ENCODE results near the gene RAD51. TPM values are rescaled to one million over a fixed set of nuclear protein-coding genes. Genes with fewer than 3 reads are reported as not detected.

Gene RAD51
- total and polyA plus RNA-seq, 2 of the 8 experiments (the other 6 are each of a cell fraction or from before 2014, with no cell fraction given) = 32.2 to 42.4 TPM

DNA sequence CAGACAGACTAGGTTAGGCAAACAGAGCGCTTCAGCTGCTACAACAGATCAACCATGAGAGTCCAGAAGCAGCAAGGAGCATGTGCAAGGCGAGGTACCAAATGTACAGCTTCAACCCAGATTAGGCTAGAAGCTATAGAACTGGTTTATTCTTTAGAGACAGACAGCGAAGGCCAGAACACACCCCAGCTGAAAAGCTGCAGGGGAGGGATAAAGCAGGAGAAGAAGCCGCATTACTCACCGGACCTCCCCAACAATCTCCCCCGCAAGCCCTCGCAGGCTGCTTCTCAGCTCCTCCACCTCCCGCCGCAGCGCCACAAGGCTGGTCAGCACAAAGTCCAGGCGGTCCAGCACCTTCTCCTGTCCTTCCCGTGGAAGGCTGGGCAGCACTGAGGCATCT is 56.8 kb downstream of the RAD51 start:
- no peak overlapping the region for H3K56ac ChIP-seq (replicated peaks; ENCODE audit: insufficient read length, low read depth, low read length)
- peak overlapping the region; percentile 29; the same call in 1 of the 2 replicates for H4K8ac ChIP-seq (ENCODE audit: extremely low read depth, insufficient read depth, low read length)
- H3K23me2 ChIP-seq (ENCODE audit: low read depth, low read length) = peaks cover 5% of the 10 kb centered on the region; the same call in 1 of the 2 replicates
- H3K9me3 ChIP-seq (ENCODE audit: insufficient read depth in 2 of 2, low read depth in 1 of 2, low read length in 1 of 2) = no peaks in the 10 kb centered on the region
- no peak overlapping the region for H3K18ac ChIP-seq (ENCODE audit: extremely low read depth, low read length)
- H4K20me1 ChIP-seq (replicated peaks in 1 of 2; ENCODE audit: control insufficient read depth in 1 of 2, insufficient read depth in 2 of 2, low read length in 2 of 2) = no peaks in the 10 kb centered on the region
- H3K79me2 ChIP-seq (ENCODE audit: control insufficient read depth in 1 of 2, insufficient read depth in 2 of 2, low read length in 2 of 2) = peaks cover 0 to 22% of the 10 kb centered on the region in 2 experiments; a peak in 2 of 4 replicates
- H3K36me3 ChIP-seq (ENCODE audit: control insufficient read depth in 2 of 4, insufficient read depth in 4 of 4, low read length in 3 of 4) = peaks cover 0 to 9% (median 0%) of the 10 kb centered on the region in 4 experiments; a peak in 2 of 8 replicates
- H2BK120ac ChIP-seq (replicated peaks; ENCODE audit: low read depth, low read length) = no peak overlapping the region
- ChIA-PET CTCF (ENCODE audit: partially characterized antibody) (interaction anchor here (0.6 to 2.7 kb wide), 10 partner anchors 9 to 154 kb away, joined by 3 to 12 read pairs (median 3); no protein-coding TSS in a partner anchor), POLR2A (ENCODE audit: partially characterized antibody) (interaction anchor here (1.1 to 1.2 kb wide), 2 partner anchors 26 to 96 kb away, joined by 3 read pairs; no protein-coding TSS in a partner anchor)
- H2BK15ac ChIP-seq (ENCODE audit: low read length) = no peak overlapping the region
- no peak overlapping the region for H2AFZ ChIP-seq (ENCODE audit: low read length)
- no peak overlapping the region for H3K4me2 ChIP-seq (ENCODE audit: insufficient read depth in 1 of 2, low read depth in 2 of 2, low read length in 2 of 2)
- H3K4me3 ChIP-seq (ENCODE audit: extremely low read depth in 1 of 4, insufficient read depth in 2 of 4, low read depth in 3 of 4, low read length in 4 of 4) = no peak overlapping the region
- 0 out of 7 replicates have a peak, but pooled peaks cover 0 to 2% (median under 1%) of the 10 kb centered on the region in 4 experiments for H3K4me1 ChIP-seq (replicated peaks in 1 of 4; ENCODE audit: control insufficient read depth in 3 of 4, insufficient read depth in 4 of 4, low read length in 3 of 4)
- H3K27ac ChIP-seq (ENCODE audit: low read depth, low read length) = no peak overlapping the region
- H3K79me1 ChIP-seq (ENCODE audit: low read depth, low read length) = peaks cover 2% of the 10 kb centered on the region; the same call in 1 of the 2 replicates
- no peak overlapping the region for H2BK5ac ChIP-seq (ENCODE audit: low read depth, low read length)
- H2BK12ac ChIP-seq (ENCODE audit: low read depth, low read length) = no peak overlapping the region
- H3K4ac ChIP-seq (replicated peaks; ENCODE audit: insufficient read length, low read depth, low read length) = no peak overlapping the region
- no peak overlapping the region for H2BK20ac ChIP-seq (ENCODE audit: low read length)
- H3K23ac ChIP-seq (ENCODE audit: insufficient read length) = no peak overlapping the region
- H3K14ac ChIP-seq (ENCODE audit: insufficient read length) = no peak overlapping the region
- no peak overlapping the region for H4K5ac ChIP-seq (ENCODE audit: insufficient read length, low read depth, low read length)
- H3K27me3 ChIP-seq (replicated peaks in 1 of 4; ENCODE audit: control insufficient read depth in 3 of 4, extremely low read depth in 1 of 4, insufficient read depth in 3 of 4, low read length in 3 of 4) = no peaks in the 10 kb centered on the region
- no peak overlapping the region for H3K9ac ChIP-seq (replicated peaks in 1 of 4; ENCODE audit: extremely low read depth in 1 of 4, low read depth in 3 of 4, low read length in 3 of 4)
- H2AK5ac ChIP-seq (ENCODE audit: low read depth, low read length) = no peak overlapping the region
- DNase-seq (ENCODE audit: low read depth in 1 of 2, low spot score in 2 of 2) (no peak), FAIRE-seq (no peak)
- WGBS, 2 experiments (ENCODE audit: extremely low coverage in 1 of 2, insufficient coverage in 1 of 2, insufficient read length in 1 of 2, insufficient replicate concordance in 2 of 2, low coverage in 1 of 2, low lambda C conversion rate in 2 of 2, missing lambda C conversion rate in 1 of 2) = 93% methylated on average over 12 of the region's 12 CpGs; no CpG with 5 or more reads in 1 of the 2 experiments
- no peak overlapping the region for H4K91ac ChIP-seq (replicated peaks; ENCODE audit: insufficient read length, low read length)
- TF ChIP-seq SIX5 (IDR thresholded peaks at IDR 0.05; ENCODE audit: low read depth, low read length) (no peak), EZH2 (IDR thresholded peaks at IDR 0.05; ENCODE audit: low read depth, low read length, severe bottlenecking) (no peak), TAF7 (optimal IDR thresholded peaks at IDR 0.05; ENCODE audit: borderline replicate concordance, low read depth, low read length) (no peak), FOSL1 (IDR thresholded peaks at IDR 0.05; ENCODE audit: insufficient read depth, low read depth, low read length) (no peak), CTBP2 (IDR thresholded peaks at IDR 0.05; ENCODE audit: borderline replicate concordance, insufficient read depth, insufficient read length, low read length) (no peak), ZNF274 (IDR thresholded peaks at IDR 0.05; ENCODE audit: borderline replicate concordance, extremely low read depth, low read length) (no peak), BACH1 (IDR thresholded peaks at IDR 0.05; ENCODE audit: low read length) (no peak), POU5F1 (IDR thresholded peaks at IDR 0.05; ENCODE audit: low read depth, low read length) (no peak), CREB1 (IDR thresholded peaks at IDR 0.05) (no peak), NANOG (IDR thresholded peaks at IDR 0.05; ENCODE audit: insufficient read depth, low read depth, low read length, poor library complexity, severe bottlenecking) (no peak), CBX8 (IDR thresholded peaks at IDR 0.05; ENCODE audit: borderline replicate concordance, low read depth, low read length) (no peak)
- TF ChIP-seq, protein P1, sequence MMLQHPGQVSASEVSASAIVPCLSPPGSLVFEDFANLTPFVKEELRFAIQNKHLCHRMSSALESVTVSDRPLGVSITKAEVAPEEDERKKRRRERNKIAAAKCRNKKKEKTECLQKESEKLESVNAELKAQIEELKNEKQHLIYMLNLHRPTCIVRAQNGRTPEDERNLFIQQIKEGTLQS (IDR thresholded peaks at IDR 0.05; ENCODE audit: insufficient read depth, low read depth, low read length) = no peak
- TF ChIP-seq, protein P2, sequence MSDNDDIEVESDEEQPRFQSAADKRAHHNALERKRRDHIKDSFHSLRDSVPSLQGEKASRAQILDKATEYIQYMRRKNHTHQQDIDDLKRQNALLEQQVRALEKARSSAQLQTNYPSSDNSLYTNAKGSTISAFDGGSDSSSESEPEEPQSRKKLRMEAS (IDR thresholded peaks at IDR 0.05) = no peak
